ENCODE data around the gene ZNF19.

Gene ZNF19

DNA sequence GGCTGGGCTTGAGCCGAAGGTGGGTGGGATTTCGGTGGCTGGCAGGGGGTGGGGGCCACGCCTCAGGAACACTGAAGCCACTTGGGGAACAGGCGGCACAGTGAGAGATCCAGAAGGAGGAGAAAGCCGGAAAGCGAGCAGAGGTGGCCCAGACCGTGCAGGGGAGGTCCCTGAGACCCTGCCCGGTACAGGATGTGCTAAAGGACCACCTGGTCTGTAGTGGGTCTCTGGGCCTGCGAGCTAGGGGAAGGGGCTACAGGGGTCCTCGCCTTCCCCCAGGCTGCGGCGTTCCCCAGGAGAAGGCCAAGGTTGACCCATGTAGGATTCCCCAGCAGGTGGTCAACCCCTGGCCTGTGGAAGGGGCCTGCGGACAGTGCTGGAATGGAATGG is 47.1 kb downstream of the ZNF19 start, which contains the start of gene TLE7:
TSS of gene TLE7 (minus strand) at position 4 of the 390 bp plus-strand sequence. CDS start 8,730 bp downstream, outside the sequence.
- no peak for DNase-seq (ENCODE audit: low read depth in 2 of 2)

DNA sequence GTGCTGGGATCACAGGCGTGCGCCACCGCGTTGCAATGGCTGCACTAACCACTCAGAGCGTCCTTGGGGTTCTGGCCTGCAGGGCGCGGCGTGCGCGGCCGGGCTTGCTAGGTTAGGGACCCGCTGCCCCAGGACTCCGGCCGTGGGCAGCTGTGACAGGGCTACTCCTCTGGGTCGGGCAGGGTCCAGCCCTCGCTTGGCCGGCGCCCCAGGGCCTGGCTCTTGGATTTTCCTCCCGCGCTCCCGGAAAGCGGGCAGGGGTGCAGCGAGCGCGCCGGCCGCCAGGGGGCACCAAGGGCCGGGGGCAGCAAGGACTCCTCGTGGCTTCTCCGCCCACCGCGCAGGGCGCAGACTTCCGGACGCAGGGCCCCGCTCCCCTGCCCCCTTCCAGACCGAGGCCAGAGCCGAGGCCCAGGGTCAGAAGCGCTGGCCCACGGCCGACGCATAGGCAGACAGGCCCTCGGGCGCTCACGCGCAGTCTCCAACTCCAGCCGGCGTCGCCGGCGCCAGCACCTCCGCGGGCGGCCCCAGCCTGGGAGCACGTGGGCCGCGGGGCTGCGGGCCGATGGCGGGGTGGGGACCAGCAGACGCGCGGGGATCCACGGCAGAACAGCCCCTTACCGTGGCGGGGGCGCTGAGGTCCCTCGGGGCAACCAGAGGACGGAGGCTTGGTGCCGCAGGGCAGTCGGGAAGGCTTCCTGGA is 47.6 kb downstream of the ZNF19 start:
- peak in 1 of 2 donors; percentile 14 for DNase-seq (ENCODE audit: low read depth in 2 of 2)

GRCh38 chr16:71440669-71441347 is 48.3 kb downstream of the ZNF19 start:
- DNase-seq (ENCODE audit: low read depth in 2 of 2), result no peak

- no peak for DNase-seq (ENCODE audit: low read depth in 2 of 2)
Measured at GRCh38 chr16:71439523-71439922, 49.6 kb downstream of the ZNF19 start.

DNA sequence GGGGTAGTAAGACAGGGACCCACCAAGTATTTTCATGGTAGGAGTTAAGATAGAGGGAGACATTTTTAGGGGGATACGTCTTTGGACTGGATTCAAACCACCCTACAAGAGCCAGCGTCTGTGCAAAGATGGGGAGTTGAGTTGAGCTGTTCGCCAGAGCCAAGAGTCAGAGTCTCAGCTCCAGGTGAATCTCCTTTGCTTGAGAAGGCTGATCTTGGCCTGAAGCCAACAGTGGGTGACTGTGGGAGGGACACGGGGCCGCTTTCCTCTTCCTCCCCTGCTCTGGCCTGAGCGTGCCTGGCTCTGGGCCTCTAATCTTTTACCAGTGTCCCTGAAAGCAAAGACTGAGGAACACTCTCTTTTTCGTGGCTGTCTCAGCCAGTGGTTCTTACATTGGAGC is 52.7 kb downstream of the ZNF19 start:
- no peak for DNase-seq (ENCODE audit: low read depth in 2 of 2)

DNA sequence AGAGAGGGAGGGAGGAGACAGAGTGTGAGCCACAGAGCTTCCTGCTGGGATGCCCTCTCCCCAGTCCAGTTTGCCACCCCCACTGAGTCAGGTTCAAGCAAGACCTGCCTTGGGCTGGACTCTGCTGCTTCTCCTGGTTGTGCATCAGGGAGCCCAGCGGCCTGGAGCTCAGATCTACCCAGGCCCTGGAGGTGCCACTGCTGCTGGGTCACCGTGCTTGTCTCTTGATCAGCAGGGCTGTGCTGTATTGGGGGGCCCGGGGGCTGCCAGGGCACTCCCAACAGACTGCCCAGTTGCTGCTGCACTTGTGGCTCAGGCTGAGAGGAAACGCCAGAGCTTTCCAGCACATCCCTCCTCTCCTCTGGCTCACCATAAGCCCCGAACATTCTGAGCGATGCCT is 56.2 kb downstream of the ZNF19 start:
- DNase-seq (ENCODE audit: low read depth in 2 of 2), result no peak

- DNase-seq (ENCODE audit: low read depth in 2 of 2), result no peak
Measured at GRCh38 chr16:71431991-71432390, 57.1 kb downstream of the ZNF19 start.

DNA sequence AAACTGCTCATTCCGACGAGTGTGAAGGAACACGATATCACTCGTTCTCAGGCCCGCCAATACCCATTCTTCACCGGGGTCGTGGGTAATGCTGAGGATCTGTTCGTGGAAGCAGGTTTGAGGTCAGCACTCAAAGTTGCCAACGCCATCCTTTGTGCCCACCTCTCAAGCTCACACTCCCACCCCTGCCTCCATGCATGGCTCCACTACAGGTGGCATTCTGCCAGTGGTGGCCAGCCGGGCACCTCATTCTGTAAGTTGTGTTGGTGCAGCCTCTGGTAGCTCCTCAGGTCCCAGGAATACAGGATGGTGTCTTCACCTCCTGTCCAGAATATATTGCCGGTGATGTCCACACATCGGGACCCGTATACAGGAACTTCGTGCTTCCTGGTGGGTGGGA is 57.9 kb downstream of the ZNF19 start:
- no peak for DNase-seq (ENCODE audit: low read depth in 2 of 2)

GRCh38 chr16:71430744-71431143 is 58.4 kb downstream of the ZNF19 start:
- DNase-seq (ENCODE audit: low read depth in 2 of 2), result no peak

DNA sequence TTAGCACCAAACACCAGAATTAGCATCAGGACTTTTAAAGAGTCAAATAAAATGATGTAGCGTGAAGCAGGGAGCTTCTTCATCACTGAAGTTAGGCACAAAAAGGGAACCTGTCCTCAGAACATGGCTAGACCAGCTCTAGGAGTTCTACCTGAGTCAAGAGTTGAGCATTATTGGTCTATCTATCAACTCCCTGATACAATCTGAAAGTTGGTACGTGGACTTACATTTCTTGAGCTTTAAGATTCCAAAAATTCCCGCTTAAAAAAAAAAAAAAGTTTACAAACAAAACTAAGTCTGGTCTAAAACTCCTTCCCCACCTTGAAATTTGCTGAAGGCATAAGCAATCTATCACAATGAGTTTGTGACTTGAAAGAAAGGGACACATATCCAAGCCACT is 59.5 kb downstream of the ZNF19 start:
- DNase-seq (ENCODE audit: low read depth in 2 of 2), result no peak

GRCh38 chr16:71428883-71429282 is 60.2 kb downstream of the ZNF19 start:
- no peak for DNase-seq (ENCODE audit: low read depth in 2 of 2)

- DNase-seq (ENCODE audit: low read depth in 2 of 2), result no peak
Measured at GRCh38 chr16:71428385-71428784, 60.7 kb downstream of the ZNF19 start.

DNA sequence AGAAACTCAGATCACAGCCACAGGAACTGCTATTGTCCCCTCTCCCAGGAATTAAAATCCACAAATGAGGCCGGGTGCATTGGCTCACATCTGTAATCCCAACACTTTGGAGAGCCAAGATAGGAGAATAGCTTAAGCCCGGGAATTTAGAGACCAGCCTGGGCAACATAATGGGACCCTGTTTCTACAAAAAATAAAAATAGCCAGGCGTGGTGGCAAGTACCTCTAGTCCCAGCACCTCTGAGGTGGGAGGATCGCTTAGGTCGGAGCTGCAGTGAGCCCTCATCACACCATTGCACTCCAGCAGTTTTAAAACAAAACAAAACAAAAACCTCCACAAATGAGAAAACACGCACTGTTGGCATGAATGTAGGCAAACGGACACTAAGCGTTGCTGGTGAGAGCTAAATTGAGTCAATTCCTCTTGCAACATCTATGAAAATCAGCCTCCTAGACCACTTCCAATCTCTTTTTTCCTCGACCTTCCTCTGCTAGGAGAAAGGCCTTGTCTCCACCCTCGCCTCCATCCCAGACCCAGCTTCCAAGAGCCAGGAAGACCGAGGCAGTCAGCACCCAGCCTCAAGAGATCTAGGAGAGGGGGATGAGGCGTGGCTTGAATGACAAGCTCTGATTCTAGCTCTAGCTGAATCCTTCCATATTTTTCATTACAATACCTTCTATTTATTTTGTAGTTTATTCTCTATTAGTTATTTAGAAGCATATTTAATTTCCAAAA is 62.1 kb downstream of the ZNF19 start:
- no peak for DNase-seq (ENCODE audit: low read depth in 2 of 2)

DNA sequence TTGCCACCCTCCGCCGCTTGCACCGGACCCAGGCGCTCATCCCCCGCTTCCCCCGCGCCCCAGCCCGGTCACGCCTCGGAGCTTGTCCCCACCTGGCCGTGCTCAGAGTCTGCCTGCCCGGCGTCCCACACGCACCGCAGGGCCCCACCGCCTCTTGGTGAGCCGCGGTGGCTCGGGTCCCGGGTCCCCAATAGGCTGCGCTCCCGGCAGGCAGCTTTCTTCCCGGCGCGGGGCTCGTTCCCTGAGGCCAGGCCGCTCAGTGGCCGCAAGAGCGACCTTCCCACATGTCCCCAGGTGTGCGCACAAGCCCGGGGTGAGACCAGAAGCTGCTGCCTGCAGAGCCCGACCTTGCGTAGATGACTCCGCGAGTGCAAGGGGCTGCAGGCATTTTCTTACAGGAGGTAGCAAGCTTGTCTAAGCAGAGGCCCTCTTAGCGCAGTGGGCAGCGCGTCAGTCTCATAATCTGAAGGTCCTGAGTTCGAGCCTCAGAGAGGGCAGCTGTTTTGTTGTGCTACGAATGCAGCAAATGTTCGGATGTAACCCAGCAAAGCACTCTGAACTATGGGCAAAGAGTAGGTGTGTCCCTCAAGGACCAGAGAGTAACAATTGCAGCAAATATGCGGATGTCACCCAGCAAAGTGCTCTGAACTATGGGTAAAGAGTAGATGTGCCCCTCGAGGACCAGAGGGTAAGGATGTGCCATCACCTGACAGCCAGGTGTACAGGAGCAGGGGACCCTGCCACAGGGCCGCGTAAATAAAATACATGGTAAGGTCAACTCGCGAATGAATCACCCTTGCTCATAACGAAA is 62.9 kb downstream of the ZNF19 start:
- peak; percentile 17 to 26 for DNase-seq (ENCODE audit: low read depth in 2 of 2)

GRCh38 chr16:71425746-71426068 is 63.4 kb downstream of the ZNF19 start:
- no peak for DNase-seq (ENCODE audit: low read depth in 2 of 2)

- DNase-seq (ENCODE audit: low read depth in 2 of 2), result no peak
Measured at GRCh38 chr16:71424626-71425025, 64.5 kb downstream of the ZNF19 start.

DNA sequence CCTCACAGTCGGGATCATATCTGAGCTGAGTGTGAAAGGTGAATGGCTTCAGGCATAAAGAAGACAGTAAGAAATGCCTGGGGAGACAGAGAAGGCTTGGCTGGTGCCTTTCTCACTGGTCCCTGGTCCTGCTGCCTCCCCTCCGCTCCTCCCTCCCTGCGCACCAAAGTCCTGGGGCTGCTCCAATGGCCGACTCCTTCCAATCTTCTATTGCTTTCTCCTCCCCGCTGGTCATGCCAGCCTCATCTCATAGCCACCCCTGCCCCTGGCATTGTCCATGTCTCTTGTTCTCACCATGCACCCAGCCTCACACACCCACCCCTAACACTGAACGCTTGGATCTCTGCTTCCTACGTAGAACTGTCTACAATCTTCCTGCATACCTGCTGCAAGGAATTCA is 65.3 kb downstream of the ZNF19 start:
- no peak for DNase-seq (ENCODE audit: low read depth in 2 of 2)
